ENCODE data around the gene KCNK3.
"Not testable (repeated sequence)": the region's sequence is repeated elsewhere in the genome, so short reads cannot be mapped to it uniquely, and the experiment has no call there.

KCNK3 gene

DNA sequence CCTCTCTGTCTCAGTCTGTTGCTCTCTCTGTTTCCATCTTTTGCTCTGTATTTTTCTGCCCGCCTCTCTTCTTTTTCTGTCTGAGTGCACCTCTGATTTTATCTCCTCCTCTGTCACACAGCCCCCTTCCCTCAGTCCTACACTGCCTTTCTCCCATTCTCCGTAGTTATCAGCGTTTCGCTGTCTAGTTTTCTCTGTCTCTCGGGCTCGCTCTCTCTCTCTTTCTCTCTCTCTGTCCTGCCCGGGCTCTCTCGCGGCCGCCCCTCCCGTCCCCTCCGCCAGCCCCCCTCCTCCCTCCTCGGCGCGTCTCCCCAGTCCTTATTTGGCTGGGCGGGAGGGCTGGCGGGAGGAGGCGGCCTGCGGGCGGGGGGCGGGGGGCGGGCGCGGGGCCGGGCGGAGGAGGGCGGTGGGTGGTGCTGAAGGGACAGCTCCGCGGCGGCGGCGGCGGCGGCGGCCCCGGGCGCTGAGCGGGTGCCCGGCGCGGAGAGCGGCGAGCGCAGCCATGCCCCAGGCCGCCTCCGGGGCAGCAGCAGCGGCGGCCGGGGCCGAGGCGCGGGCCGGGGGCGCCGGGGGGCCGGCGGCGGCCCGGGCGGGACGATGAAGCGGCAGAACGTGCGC is at the start of gene KCNK3:
TSS of gene KCNK3 (plus strand) at position 444 of the 618 bp plus-strand sequence. CDS start at position 598, 154 bp downstream.
- peak in 33 of 51 donors; percentile 7 to 64 (median 35) for DNase-seq

DNA sequence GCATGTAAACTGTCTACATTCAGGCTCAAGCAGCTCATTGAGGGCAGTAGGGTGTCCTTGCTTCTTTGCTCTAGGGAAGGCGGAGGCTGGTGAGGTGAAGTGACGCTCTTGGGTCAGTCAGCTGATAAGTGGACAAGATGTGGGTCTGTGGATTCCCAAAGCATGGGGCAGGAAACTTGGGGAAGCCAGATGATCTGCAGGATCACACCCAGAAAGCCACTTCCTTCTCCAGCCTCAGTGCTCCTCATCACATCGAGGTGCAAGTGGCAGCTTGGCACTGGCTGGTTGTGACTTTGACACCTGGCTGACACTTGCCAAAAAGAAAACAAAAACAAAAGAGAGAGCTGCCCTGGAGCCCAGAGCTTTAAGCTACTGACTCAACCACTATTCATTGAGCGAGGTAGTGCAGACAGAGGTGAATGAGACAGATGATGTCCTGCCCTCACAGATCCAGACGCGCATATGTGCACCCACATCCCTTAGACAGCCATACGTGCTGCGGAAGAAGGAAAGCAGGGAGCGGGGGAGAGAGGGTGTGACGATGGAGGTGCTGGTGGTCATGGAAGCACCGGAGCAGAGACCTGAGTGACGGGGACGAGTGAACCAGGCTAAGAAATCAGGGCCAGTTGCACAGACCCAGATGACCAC is 48.2 kb upstream of the KCNK3 start:
- DNase-seq: no peak

DNA sequence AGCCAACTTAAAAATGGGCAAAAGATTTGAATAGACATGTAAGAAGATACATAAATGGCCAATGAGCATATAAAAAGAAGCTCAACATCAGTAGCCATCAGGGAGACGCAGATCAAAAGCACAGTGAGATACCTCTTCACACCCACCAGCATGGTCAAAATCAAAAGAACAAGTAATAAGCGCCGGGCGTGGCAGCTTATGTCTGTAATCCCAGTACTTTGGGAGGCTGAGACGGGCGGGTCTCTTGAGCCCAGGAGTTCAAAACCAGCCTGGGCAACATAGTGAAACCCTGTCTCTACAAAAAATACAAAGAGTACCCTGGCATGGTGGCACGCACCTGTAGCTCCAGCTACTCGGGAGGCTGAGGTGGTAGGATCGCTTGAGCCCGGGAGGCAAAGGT is 46.8 kb upstream of the KCNK3 start:
- DNase-seq: no peak

DNA sequence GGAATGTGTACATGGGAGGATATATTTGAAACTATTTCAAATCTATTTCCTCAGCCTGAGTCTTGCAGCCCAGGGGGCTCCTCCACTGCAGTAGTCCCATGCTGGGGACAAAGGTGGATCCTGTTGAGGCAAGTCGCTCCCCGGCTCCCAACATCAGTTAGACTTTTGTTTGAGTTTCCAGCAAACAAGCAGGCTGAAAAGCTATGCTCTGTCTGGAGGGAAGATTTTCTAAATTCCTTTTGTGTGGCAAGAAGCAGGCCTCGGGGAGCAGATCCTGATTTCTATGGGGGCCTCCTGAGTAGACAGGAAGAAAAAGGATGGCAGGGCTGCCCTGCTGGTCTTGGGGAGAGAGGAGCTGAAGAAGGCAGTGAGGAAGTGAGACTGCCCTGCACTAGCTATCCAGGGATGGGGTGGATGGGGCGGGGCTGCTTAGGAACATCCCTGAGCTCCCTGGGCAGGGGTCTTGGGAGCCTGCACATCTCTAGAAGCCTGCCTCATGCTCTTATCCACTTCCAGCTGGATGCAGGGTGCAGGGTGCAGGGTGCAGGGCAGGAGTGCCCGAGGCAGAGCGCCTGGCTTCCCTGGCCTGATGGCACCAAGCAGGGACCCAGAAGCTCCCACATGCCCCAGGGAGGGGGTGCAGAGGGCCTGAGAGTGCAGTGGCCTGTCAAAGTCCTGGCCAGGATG is 45.4 kb upstream of the KCNK3 start:
- DNase-seq: no peak

DNA sequence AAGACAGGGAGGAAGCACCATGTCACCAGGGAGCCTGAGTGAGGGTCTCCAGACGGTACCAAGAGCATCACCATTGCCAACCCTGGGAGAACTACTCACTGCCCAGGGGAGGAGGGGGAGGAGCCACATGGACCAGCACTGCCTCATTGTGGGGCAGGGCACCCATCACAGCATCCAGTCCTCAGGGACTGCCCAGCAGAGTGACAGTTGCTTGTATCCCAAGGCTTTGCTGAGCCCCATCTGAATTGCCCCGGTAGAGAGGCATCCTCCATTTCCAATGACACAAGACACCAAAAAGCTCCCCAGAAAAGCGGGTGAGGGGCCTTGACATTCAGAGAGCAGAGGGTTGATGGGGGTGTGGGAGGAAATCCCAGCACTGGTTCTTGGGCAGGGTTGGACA is 44.5 kb upstream of the KCNK3 start:
- no peak for DNase-seq

DNA sequence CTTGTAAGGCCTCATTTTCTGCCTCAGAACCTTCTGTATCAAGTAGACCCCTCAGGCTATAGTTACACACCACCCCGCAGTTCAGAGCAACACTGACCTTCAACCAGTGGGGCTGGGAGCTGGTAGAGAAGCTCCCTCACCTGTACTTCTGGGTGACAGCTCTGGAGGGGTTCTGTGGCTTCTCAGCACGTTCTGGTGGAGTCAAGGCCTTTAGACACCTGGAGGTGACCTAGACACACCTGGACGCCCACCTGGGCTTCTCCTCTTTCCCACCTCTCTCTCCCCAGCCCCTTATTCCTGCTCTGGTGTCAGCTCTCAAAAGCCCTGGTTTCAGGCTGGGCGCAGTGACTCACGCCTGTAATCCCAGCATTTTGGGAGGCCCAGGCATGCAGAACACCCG is 44.0 kb upstream of the KCNK3 start:
- DNase-seq: no peak

DNA sequence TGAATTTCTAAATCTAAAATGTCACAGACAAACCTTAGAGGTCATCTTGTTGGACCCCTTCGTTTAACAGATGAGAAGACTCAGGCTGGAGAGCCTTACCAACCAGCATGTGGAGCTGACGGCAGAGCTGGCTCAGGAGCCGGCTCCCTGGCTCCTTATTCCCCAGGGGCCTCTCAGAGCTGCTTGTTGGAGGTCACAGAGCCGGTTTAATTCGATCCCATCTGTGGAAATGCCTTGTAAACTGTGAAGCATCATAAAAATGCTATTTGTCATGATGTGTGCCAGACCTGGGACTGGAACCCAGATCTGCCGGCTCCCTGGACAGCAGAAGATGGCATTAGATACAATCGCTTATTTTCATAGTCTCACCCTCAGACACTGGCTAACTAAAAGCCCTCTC is 43.2 kb upstream of the KCNK3 start:
- DNase-seq: no peak

DNA sequence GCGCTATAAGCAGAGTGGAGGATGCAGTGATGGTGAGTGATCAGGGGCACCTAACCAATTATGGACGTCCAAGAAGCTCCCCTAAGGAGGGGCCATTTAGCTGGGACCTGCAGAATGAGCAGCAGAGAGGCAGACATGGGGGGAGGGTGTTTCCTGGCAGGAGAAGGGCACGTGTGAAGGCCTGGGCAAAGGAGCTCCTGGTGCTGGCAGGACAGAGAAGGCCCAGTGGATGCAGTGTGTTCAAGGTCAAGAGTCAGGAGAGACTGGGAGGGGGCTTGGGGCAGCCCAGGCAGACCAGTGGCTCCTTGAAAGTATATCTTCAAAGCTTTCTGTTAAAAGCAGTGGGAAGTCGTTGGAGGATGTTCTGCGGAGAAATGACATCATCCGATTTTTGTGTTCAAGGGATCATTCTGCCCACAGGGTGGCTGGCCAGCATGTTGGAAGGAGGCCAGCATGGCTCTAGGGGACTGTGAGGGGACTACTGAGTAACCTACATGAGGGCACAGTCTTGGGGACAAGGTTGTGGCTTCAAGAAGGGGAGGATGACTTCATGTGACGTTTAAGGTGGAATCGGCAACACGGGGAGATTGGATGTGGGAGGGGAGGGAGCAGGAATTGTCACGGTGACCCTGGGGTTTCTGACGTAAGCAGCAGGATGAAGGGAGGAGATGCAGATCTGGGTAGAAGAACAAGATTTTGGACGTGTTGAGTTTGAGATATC is 42.4 kb upstream of the KCNK3 start:
- no peak for DNase-seq

DNA sequence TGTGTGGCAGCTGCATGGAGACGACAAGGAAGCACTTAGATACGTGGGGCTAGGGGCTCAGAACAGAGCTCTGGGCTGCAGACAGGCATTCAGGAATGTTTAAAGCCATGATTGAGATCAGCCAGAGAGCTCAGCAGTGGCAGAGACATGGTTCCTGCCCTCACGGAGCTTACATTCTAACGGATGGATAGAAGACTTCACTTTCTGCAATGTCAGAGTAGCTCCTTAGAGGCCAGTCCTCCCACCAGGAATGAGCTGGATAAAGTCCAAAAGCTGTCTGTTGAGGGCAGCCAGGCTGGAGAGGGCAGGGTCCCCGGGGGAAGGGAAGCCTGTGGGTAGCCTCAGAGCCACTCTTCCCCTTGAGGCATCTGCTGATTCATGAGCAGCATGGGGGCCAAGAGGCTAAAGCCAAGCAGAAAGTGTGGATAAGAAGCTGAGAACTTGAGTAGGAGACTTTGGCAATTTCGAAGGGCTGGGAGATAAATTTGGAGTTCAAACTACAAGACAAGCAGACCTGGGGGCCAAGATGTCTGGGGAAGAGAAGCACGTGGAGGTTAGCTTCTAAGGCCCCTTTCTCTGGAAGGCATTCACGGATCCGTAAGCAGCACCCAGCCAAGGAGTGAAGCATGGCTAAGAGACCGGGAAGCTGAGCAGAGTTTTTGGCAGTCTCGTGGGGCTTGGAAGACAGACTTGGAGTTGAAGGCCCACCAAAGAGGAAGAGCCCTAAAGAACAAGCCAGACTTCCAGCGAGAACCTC is 41.6 kb upstream of the KCNK3 start:
- no peak for DNase-seq

DNA sequence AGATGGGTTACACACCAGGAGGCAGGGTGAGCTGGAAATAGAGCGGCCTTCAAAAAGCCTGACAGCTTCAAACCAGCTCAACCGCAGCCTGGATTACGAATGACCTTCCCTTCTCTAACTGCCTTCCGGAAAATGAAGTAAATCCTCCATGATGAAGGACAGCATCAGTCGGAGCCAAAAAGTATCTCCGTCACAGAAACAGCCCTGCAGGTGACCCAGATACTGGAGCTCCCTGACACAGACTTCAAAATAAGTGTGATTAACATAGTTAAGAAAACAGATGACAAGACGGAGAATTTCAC is 41.1 kb upstream of the KCNK3 start:
- DNase-seq: no peak

DNA sequence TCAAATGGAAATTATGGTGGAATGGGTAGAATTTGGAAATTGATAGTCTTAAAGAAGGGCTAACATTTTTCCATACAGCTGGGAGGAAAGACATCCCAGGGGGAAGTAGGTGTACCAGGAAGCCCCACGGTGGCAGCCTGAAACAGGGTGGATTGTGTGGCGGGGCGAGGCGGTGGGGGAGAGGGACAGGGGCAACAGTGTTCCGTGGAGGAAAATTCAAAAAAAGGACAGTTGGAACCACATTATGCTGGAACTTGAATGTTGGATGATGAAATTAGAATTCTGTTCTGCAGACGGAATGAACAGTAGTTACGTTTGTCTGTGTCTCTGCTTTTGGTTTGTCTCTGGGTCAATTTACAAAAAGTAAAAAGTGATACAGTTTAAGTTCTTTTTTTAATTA is 40.7 kb upstream of the KCNK3 start:
- no peak for DNase-seq

DNA sequence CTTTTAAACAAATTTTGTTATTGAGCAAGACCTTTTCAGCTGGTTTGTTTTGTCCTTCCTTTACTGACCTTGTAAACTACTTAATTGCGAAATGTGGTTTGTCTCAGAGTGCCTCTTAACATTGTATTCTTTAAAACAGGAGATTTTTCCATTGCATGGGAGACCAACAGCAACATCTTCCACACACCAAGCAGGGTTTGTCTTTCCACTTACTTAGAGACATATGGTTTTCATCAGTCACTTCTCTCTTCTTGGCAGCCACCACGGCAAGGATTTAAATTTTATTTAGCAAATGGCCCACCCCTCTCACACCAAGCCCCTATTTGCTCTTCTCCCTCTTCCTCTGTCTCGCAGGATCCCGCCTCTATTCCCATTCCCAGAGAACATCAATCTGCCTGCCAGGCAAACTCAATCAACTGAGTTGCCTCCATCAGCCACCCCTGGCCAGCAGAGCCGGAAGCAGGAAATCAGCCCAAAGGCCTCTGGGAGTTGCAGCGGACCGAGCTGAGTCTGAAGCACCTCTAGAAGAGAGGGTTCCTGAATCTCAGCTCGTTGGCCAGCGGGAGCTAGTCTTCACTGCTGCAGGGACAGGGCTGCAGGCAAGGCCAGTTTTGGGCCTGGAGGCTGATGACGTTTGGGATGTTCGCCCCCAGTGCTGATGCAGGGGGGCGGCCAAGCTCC is 40.0 kb upstream of the KCNK3 start:
- no peak for DNase-seq

DNA sequence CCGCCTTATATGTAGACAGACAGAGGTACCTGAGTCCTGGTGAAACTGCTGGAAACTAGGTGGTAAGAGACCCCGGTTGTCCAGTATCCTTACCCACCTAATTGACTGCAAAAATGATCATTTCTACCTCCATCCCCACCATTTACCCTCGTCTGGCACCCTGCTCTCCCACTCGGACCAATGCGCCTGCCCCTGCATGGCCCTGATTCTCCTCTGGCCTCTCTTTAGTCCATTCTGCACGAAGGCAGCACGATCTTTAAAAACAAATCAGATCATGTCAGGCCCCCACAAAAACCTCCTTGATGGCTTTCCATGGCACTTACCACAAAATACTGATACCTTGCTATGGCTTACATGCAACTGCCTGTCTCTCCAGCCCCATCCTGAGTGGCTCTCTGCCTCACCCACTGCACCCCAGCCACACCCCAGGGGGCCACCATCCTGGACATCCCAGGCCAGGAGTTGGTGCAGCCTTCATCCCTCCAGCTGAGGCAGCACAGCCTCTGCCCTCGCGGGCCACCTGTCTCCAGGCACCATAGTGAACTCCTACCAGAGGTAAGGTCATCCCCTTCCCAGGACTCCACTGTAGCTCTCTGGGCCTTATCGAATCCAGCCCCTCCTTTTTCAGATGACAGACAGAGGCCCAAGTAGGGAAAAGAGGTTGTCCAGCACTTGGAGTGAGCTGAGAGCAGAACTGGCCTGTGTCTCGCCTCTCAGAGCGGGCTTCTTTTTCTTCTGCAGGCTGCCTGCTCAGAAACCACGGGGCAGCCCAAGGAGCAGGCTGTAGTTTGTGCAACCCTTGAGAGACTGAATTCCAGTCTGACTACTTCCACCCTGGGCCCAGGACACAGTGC is 39.1 kb upstream of the KCNK3 start:
- DNase-seq: no peak

DNA sequence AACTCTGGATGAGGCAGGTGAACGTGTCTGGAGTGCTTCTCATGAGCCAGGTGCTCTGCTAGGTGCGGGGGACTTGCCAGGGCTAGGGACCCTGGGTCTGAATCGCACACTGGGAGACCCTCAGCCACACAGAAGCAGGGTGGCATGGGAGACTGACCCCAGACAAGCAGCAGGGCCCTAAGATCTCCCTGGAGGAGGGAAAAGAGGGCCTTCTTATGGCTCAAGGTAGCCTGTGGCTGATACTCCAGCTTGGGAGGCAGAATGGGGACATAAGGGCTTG is 38.5 kb upstream of the KCNK3 start:
- DNase-seq: no peak

DNA sequence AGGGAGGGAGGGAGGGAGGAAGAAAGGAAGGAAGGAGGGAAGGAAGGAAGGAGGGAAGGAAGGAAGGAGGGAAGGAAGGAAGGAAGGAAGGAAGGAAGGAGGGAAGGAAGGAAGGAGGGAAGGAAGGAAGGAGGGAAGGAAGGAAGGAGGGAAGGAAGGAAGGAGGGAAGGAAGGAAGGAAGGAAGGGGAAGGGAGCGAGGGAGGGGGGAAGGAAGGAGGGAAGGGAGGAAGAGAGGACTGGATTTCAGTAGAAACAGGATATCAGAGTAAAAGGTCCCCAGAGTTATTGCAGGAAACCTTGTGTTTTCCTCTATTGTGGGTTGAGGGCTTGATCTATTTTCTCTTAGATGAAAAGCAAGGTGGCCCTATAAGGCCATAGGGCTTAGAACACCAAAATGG is 37.4 kb upstream of the KCNK3 start:
- DNase-seq: not testable (repeated sequence)

DNA sequence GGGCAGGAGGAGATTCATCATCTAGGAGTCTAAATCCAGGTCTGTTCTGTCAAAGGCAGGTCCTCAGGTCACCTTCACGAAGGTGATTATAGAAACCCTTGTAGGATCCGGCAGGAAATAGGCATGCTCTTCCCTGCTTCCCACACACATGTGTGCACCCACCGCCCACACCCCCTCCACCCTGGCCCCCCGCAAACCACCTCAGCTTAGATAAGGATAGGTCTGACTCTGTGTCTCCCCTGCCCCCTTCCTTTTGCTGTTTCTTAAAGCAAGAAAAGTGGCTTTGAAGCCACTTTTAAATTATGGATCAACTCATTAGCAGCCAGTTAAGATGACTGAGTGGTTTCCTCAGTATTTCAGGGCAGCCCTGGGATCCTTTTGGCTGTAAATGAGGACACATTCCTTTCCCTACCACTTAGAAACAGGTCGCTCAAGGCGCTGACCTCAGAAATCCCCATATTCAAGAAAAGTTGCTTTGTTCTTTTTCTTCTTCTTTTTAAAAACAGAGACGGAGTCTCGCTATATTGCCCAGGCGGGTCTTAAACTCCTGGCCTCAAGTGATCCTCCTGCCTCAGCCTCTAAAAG is 36.8 kb upstream of the KCNK3 start:
- no peak for DNase-seq

DNA sequence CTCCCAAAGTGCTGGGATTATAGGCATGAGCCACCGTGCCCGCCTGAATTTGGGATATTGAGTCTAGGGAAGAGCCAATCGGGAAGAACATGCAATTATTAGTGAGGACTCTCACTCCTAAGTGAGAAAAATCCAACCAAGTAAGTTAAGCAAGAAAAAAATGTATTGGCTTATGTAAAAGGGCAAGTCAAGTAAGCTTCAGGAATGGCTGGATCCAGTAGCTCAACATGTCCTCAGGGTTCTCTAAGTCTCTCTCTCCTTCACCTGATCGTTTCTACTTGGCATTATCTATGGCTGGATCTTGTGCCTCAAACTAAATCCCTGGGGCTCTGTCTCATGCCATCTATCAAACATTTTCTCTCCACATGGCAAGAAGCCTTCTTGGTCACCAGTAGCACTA is 35.3 kb upstream of the KCNK3 start:
- DNase-seq: no peak

DNA sequence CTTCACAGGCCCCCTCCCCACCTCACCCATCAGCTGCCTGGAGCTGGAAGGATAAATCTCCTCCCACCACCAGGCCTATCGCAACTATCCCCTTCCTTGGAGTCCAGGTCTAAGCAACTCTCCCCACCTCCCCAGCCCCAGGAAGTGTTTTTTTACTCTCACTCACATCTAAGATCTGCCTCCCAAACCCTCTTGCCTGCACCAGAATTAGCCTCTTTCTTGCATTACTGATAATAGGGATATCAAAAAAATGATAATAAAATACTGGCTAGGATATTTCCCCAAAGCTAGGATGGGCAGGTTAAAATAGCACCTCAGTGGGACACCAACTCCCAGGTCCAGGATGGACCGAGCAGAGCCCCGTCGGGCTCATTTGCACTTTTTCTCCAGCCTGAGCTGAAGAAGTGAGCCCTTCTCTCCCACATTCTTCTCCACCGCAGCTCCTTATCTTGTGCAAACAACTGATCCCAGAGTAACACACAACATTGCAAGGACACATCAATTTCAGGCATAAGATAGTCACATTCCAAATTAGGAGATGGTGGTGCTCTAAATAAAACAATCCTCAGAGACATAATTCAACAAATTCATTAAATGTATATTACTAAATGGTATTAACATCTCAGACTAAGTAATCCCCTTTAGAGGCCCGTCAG is 33.7 kb upstream of the KCNK3 start:
- no peak for DNase-seq

DNA sequence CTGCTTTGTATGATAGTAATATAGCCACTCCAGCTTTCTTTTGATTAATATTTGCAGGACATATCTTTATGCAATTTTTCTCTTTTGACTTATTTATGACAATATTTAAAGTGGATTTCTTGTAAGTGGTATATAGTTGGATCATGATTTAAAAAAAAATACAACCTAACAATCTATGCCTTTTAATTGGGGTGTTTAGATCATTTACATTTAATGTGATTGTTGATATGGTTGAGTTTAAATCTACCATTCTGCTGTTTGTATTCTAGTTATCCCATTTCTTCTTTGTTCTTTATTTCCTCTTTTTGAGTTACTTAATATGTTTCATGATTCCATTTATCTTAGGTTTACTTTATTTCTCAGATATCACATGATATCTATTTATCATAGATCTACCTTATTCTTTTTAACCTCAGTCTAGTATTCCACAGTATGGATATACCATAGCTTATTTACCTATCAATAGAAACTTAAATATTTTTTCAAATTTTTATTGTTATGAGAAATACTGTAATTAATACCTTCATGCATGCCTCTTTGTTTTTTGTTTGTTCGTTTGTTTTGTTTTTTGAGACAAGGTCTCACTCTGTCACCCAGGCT is 32.1 kb upstream of the KCNK3 start:
- DNase-seq: no peak
